ENCODE measurements around the gene FLACC1.
"Not testable (repeated sequence)": the region's sequence is repeated elsewhere in the genome, so short reads cannot be mapped to it uniquely, and the experiment has no call there.

The FLACC1 gene, protein sequence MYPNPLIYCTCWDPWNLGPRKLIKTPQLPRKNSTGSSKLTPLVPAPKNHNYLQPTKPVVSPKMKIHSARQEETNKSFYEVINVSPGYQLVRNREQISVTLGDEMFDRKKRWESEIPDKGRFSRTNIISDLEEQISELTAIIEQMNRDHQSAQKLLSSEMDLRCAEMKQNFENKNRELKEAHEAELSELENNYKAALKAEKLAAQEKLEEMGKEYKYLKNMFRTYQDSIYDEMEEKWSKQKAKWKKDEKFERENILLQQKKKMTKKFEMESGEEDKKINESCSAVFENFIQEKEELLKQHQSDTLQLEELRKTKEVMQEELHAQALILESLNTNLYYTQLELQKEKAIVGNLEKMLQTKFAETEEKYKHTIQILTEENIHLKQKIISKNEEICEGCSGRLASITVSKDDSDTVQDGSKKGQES

DNA sequence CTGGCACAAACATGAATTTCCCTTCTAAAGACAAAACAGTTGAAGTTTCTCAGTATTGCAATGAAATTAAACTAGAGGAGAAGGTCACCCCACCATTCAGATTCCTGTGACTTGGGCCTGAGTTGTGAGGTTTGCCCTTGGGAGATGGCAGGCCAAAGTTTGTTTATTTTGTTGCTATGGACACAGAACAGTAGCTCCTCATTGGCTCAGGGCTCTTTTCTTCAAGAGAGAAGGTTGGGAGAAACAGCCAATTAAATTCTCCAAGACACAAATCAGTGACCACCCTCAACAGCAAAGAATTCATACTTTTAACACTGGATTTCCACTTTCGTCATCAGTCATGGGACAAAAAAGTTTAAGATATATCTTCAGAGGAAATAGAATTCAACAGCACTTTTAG is at the start of gene FLACC1:
TSS of gene FLACC1 (minus strand) at position 125 of the 400 bp plus-strand sequence. CDS start 5,941 bp downstream, outside the sequence.
- DNase-seq, result no peak

DNA sequence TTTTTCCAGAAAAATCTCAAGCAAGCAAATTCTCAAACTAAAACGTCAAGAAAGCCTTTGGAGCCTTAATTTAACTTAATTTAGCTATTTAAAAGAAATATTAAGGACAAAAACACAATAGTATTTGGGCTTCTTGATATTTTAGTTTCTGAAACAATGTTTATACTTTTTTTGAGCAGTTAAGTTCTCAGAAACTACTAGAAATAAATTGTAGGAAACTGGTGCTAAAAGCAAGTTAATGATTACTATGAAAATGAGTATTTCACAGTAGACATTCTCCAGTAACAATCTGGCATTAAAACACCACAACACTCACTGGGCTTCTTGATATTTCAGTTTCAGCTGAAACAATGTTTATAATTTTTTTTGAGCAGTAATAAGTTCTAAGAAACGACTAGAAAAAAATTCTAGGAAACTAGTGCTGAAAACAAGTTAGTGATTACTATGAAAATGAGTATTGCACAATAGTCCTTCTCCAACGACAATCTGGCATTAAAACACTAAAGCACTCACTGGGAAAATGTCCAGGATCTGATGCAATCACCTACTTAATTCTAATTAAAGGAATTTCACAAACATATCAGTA is 49.0 kb upstream of the FLACC1 start:
- DNase-seq, result no peak

DNA sequence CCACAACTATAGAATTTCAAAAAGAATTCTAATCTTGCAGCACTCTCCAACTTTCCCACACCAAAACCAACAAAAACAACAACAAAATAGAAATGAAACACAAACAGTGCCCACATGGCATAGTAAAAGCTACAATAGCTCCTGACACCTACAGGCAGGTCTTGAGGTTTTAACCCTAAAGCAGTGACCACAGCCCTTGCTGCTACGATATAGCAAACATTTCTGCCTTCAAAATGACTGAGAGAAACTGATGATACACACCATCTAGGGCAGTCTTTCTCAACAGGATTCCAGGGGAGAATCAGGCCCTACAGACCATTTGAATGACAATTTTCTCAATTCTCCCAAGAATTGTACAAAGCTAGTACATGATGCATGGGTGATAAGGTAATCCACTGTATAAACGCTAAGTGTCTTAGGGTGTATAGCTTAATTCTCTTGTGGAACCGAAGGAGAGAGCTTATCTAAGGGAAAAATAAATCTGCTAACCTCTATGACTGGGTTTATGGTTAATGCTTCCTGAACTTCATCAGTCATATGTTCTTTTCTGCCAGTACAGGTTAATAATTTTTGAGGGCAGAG is 47.6 kb upstream of the FLACC1 start:
- DNase-seq, result no peak

DNA sequence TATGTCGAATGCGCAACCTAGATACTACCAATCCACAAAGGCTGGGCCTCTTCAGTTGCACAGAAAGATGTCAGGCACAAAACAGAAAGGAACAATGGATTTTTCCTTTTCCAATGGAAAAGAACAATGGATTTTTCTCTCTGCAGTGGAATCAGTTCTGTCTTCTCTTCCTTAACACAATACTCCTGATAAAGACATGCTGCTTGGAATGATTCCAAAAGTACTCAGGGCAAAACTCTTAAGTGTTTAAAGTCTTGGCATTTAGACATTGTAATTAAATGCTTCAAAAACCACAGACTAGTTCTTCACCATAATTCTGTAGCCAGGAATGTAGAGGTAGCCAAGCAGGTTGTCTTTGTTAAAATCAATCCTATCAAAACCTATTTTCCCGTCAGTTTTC is 46.7 kb upstream of the FLACC1 start:
- peak; percentile 24 for DNase-seq

DNA sequence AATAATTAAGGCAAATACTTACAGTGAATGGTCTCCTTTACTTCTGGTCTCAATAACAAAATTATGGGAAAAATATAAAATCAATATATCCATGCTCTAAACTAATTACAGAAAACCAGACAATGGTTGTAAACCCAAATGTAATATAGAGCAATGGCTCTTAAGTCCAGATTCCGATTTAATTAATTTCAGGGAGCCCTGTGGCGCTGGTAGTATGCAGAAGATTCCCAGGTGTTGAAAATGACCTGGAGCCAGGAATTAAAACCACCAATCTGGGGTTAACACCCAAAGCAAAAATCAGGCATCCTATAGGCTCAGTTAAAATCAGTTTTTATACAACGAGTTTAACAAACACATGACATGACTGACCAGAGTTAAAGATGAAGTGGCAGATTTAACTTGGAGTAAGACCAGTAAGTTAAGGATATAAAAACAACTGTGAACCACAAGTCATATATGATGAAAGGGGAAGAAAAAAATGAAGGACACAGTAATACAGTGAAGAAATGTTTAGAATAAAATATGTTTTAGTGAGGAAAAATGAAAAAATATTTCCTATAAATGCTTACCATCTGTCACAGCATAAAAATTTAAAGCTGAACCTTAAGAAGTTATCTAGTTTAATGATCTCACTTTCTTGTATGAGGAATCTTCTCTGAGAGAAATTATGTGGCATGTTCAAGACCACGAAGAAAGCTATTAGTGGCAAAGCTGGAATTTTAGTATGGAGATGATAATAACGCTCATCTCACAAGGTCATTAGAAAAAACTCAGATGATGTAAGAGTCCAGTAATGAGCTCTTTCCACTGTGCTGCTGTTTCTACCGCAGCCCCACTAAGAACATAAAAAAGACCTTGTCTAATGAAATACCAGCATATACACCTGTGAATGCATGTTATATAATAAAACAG is 45.8 kb upstream of the FLACC1 start:
- no peak for DNase-seq

DNA sequence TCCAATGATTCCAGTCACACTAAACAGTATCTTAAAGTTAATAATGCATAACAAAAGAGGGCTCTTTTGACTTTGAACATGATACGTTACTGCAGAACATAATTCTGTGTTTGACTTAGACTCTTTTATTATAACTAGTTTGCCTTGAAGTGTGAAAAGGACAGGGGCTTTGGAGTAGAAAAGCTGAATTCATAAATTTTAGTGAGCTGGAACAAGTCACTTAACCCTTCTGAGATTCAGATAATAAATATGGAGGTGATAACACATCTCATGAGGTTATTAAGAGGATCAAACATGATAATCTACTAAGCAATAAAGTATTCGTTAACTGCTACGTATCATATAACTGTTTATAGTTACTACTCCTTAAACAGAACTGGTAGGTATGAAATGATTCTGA is 44.7 kb upstream of the FLACC1 start:
- no peak for DNase-seq

DNA sequence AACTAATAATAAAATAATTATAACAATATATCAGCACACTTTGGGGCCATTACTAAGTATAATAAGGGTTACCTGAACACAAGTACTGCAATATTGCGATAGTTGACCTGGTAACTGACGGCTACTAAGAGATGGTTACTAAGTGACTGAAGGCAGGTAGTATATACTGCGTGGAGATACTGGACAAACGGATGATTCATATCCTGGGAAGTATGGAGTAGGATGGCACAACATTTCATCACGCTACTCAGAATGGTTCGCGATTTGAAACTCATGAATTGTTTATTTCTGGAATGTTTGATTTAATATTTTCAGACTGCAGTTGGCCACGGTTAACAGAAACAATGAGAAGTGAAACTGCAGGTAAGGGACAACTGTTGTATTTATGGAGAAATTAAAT is 39.5 kb upstream of the FLACC1 start:
- no peak for DNase-seq

DNA sequence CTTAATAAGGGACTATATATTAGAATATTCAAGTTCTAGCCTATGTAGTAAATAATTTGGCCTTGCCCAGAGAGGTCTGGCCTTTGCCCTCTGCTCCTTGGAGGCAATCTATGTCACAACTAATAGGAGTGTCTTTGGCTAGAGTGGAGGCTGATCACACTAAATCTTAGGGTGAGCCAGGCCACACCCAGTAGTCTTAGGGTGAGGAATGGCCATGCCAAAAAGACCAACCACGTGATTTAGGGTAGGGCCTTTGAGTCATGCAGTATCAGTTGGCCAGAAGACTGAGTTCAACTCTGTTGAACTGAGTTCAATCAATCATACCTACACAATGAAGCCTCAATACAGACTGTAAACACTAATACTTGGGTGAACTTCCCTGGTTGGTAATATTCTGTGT is 26.0 kb upstream of the FLACC1 start:
- DNase-seq, result no peak

DNA sequence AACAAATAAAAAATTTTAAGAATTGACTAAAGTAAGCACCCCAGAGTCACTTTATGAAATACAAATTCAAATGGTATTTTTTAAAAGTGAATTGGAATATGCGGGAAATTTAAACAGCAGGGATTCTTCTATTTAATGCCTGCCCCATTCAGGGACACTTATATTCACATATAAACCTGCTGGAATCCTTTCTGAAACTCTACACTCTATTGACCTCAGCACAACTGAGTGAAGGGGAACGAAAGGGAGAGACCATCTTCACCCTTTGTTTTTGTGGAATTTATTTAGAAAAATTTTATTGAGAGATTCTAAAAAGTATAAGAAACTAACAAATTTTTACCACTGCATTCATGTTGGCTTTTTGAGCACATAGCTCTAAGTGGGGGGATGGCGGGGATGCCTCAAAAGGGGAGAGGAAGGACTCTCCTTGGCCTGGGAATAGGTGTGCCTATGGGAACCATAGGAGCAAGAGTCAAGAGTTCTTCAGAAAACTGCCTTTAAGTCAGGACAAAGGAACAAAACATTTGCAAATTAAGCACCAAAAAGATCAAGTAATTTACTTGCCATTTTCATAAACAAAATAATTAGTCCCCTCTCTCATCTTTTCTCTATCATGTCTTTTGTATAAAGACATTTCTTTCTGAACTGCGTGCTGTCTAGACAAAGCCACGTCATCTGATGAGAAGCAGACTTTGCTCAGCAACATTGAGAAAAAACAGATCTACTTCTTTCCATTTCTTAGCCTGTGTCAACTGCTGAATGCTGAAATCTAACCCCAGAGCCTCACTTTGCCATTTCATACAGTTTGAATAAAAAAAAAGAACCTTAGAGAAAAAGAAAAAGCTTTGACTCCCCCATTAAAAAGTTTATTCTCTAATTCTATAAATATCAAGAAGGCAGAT is 21.6 kb upstream of the FLACC1 start:
- no peak for DNase-seq

DNA sequence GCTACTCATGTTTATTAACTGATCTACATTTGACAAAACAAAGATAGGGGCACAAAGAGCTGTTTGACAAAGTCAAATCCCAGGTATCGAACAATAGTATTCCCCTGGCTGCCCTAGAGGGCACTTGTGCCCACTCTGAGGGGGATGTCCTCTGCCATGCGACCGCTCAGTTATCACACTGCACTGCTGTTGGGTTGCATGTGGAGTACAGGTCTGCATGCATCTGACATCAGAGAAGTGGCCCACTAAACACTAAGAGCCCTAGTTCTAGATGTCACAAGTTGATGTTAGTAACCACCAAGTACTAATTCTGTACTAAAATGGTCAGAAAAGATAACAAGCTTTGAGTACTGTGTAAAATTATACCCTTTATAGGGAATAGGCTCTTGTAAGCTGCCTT is 20.1 kb upstream of the FLACC1 start:
- no peak for DNase-seq

DNA sequence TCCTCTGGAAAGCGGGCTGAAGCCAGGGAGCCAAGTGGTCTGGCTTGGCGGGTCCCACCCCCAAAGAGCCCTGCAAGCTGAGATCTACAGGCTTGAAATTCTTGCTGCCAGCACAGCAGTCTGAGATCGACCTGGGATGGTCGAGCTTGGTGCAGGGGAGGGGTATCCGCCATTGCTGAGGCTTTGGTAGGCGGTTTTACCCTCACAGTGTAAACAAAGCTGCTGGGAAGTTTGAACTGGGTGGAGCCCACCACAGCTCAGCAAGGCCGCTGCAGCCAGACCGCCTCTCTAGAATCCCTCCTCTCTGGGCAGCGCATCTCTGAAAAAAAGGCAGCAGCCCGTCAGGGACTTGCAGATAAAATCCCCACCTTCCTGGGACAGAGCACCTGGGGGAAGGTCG is 12.6 kb upstream of the FLACC1 start:
- DNase-seq, result no peak

DNA sequence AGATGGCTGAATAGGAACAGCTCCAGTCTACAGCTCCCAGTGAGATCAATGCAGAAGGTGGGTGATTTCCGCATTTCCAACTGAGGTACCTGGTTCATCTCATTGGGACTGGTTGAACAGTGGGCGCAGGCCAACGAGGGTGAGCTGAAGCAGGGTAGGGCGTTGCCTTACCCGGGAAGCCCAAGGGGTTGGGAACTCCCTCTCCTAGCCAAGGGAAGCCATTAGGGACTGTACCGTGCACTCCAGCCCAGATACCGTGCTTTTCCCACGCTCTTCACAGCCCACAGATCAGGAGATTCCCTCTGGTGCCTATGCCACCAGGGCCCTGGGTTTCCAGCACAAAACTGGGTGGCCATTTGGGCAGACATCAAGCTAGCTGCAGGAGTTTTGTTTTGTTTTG is 12.2 kb upstream of the FLACC1 start:
- DNase-seq, result not testable (repeated sequence)

DNA sequence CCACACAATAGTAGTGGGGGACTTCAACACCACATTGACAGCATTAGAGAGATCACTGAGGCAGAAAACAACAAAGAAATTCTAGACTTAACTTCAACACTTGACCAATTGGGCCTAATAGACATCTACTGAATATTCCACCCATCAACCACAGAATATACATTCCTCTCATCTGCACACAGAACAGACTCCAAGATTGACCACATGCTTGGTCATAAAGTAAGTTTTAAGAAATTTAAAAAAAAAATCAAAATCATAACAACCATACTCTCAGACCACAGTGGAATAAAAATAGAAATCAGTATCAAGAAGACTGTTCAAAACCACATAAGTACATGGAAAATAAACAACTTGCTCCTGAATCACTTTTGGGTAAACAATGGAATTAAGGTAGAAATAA is 9.0 kb upstream of the FLACC1 start:
- no peak for DNase-seq

DNA sequence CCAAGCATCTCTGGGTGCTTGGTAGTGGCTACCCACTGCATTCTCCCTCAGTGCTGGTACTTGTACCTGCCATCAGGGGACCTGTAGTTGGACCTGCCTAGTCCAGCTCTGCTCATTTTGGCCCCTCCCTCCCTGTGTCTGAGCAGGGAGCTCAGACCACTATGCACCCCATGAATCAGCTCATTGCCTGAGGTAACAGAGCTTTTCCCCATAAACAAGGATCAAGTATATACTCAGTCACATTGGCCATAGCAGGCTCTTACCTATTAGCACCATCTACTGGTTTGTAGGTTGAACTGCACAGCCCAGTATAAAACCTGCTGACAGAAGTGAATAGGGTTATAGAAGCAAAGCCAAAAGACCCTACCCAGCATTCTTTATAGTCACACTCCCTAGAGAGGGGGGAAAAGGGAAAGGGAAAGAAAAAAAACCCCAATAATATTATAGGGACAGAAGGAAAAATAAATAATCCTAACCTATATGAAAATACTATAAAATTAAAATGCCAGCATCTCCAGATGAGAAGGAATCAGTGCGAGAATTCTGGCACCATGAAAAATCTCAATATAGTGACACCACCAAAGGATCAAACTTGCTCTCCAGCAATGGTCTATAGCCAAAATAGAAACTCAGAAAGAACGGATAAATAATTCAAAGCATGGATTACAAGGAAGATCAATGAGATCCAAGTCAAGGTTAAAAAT is 6.9 kb upstream of the FLACC1 start:
- no peak for DNase-seq

DNA sequence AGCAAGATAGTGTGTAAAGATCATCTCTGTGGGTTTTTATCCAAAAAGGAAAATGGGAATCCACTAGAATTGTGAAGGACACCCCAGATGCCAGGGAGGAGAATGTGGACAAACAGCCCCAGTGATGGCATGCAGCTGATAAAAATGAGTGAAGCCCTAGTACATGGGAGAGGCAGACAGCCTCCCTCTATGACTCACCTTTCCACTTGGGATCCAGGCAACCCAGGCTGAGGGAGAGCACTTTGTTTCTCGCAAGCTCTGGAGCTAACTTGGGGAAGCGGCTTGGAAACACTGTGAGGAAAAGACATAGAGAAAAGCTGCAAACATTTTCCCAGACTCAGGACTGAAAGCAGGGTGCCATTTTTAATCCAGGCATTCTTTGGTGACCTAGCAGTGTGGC is 5.3 kb upstream of the FLACC1 start:
- no peak for DNase-seq

DNA sequence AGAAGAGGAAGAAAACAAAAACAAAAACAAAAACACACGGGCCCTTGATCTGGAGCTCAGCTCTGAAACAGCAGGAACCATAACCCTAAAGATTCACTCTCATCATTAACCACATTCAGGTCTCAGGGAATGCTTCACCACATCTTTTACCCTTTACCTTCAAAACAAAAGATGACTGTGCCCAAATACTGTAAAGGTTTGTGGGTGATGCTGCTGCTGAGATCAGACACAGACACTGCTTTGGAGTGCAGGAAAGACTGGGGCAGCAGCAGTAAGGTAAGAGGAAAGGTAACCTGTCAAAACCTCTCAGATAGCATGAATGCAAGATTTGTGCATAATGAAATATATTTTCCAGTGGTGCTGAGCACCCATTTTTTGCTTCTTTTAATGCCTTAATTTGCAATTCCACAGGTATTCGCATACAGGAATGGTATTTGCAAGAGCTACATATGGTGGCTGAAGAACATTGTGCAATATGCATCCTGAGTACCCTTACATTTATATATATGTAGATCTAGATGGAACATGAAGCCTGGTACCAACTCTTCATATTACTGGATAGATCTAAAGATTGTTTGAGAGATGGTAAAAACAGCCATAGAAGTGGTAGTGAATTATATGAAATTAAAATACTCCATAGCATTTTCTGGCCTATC is 4.1 kb upstream of the FLACC1 start:
- DNase-seq, result no peak

DNA sequence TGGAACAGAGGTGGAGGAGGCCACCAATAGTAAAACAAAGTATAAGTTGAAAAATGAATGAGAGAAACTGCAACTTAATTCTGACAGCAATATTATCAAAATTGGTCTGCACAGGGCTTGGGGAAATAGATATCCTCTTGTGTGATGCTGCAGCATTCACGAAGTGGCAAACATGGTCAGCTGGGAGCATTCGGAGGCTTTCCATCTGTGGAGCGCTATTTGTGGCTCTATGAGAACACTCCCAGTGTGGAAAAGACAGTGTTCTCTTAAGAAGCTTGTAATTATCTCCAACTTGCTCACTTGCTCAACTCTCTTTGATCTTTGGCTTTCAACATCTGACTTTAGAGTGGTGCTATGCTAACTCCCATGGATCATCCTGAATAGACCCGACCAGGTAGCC is 3.1 kb upstream of the FLACC1 start:
- DNase-seq, result no peak

DNA sequence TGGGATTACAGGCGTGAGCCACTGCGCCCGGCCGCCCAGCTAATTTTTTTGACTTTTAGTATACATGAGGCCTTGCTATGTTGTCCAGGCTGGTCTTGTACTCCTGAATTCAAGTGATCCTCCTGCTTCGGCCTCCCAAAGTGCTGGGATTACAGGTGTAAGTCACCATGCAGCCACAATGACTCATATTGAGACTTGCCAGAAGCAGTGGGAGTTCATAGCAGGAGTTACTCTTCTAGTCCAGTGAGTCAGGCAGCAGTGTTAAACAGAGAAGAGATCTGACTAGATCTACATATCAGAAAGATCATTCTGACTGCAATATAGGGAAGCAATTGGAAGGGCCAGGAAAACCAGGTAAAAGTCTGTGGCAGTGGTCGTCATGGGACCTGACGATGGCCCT is 1.5 kb upstream of the FLACC1 start:
- DNase-seq, result no peak

DNA sequence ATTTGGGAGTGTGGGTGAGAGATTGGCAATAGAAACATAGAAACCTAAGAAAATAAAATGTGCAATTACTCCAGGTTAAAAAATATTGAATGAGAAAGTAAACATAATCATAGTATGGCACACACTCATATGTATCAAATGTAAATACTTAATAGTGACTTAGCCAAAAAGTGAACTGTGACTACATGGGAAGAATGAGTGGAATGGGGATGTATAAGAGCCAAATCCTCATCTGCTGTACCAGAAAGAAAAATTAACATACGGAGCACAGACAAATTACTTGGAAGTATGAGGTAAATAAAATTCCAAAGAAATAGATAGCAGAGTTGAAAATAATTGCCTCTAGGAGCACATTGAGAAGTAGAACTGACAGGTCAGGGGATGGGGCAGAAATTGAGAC is 4.0 kb downstream of the FLACC1 start:
- no peak for DNase-seq

DNA sequence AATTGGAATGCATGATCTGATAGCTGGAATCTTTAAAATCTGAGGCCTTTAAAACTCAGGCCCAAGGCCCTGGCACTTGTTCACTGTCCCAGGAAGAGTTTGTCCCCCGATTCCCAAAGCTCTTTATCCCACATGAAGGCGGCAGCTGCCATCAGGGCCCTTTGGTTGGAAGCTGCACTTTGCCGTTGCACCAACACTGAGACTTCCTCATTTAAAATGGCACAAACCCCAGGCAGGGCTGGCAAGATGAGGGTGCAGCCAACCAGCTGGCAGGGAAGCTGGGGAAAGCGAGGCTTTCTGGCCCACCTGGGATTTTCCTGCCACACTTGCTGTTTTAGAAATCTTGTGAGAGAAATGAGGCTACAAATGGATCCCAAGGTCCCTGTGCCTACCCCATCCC is 6.3 kb downstream of the FLACC1 start:
- no peak for DNase-seq

DNA sequence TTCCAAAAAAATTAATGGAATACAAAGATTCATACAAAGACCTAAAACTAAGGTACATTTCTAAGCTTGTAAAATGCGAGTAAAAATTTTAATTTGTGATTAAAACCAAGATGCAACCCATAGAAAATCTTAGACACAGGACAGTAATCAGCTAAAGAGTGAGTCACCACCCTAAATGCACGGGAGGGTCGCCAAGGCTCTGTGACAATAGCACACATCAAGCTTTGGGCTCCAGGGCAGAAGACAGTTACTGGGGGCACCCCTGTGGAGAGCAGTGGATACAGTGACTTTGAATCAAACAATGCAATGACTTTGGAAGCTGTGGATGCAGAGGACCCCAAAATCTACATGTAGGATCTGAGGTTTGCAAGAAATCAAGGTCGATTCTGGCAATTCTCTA is 7.5 kb downstream of the FLACC1 start:
- DNase-seq, result no peak

Data from NCI-H345 (cell line).